Measurements from ENCODE around the gene GAL. TPM values are rescaled to one million over a fixed set of nuclear protein-coding genes. Genes with fewer than 3 reads are reported as not detected.

GAL gene
- total and polyA plus RNA-seq, 2 of the 13 experiments (the other 11 are each of a cell fraction or from before 2014, with no cell fraction given): not detected

- no TSS peak for BruUV-seq (replicated peaks)
- ATAC-seq (no peak), FAIRE-seq (no peak), DNase-seq (ENCODE audit: low spot score) (no peak)
- intact Hi-C loops (cut with micrococcal nuclease; ENCODE audit: unreplicated experiment) (no loop called here), in situ Hi-C loops (cut with HindIII; ENCODE audit: extremely low pct_ligation_motif_present, low pct_unique_long_range_greater_than_20kb) (no loop called here)
- Histone ChIP-seq H3K79me2 (ENCODE audit: insufficient read depth, low read length) (no peaks in the 10 kb centered on the region), H3K9ac (ENCODE audit: insufficient read depth, low read depth, low read length) (no peak overlapping the region), H3K27ac (ENCODE audit: extremely low read length, insufficient read depth, low read length) (no peak overlapping the region), H4K20me1 (ENCODE audit: insufficient read depth, low read length) (no peaks in the 10 kb centered on the region), H2AFZ (ENCODE audit: low read length) (no peak overlapping the region), H3K27me3 (ENCODE audit: control insufficient read depth in 1 of 2, insufficient read depth in 2 of 2, low read length in 2 of 2) (peaks cover 1 to 20% of the 10 kb centered on the region in 2 experiments; a peak in 4 of 5 replicates), H3K36me3 (replicated peaks in 1 of 2; ENCODE audit: control insufficient read depth in 1 of 2, insufficient read depth in 2 of 2, low read length in 2 of 2) (no peaks in the 10 kb centered on the region), H3K4me3 (replicated peaks in 1 of 3; ENCODE audit: insufficient read depth in 1 of 3, low read depth in 2 of 3, low read length in 3 of 3) (no peak overlapping the region), H3K4me1 (ENCODE audit: insufficient read depth, low read length) (no peaks in the 10 kb centered on the region), H3K9me3 (ENCODE audit: low read length) (no peaks in the 10 kb centered on the region), H3K4me2 (ENCODE audit: low read depth, low read length) (no peak overlapping the region)
- ChIA-PET POLR2A (no interaction called here), CTCF (ENCODE audit: low intra/inter-chr PET ratio, low total read pairs) (no interaction called here)
- WGBS (ENCODE audit: low lambda C conversion rate): 30% methylated on average over 10 of the region's 11 CpGs
- TF ChIP-seq ZNF543 (CRISPR knock-in tag; IDR thresholded peaks at IDR 0.05) (no peak), XBP1 (CRISPR knock-in tag; IDR thresholded peaks at IDR 0.05) (no peak), ZC3H4 (CRISPR knock-in tag; IDR thresholded peaks at IDR 0.05; ENCODE audit: borderline replicate concordance) (no peak), SP2 (CRISPR knock-in tag; IDR thresholded peaks at IDR 0.05) (no peak), CCDC6 (CRISPR knock-in tag; IDR thresholded peaks at IDR 0.05) (no peak), KIAA2018 (CRISPR knock-in tag; IDR thresholded peaks at IDR 0.05; ENCODE audit: borderline replicate concordance) (no peak), ZEB1 (IDR thresholded peaks at IDR 0.05; ENCODE audit: insufficient replicate concordance, low read depth) (no peak), ZNF292 (CRISPR knock-in tag; IDR thresholded peaks at IDR 0.05; ENCODE audit: borderline replicate concordance, low read depth) (no peak), CSRNP2 (CRISPR knock-in tag; conservative IDR thresholded peaks at IDR 0.05; ENCODE audit: low read depth) (no peak), KAT7 (CRISPR knock-in tag; IDR thresholded peaks at IDR 0.05; ENCODE audit: borderline replicate concordance) (no peak), NFYB (CRISPR knock-in tag; IDR thresholded peaks at IDR 0.05) (no peak)
- TF ChIP-seq, protein P1, sequence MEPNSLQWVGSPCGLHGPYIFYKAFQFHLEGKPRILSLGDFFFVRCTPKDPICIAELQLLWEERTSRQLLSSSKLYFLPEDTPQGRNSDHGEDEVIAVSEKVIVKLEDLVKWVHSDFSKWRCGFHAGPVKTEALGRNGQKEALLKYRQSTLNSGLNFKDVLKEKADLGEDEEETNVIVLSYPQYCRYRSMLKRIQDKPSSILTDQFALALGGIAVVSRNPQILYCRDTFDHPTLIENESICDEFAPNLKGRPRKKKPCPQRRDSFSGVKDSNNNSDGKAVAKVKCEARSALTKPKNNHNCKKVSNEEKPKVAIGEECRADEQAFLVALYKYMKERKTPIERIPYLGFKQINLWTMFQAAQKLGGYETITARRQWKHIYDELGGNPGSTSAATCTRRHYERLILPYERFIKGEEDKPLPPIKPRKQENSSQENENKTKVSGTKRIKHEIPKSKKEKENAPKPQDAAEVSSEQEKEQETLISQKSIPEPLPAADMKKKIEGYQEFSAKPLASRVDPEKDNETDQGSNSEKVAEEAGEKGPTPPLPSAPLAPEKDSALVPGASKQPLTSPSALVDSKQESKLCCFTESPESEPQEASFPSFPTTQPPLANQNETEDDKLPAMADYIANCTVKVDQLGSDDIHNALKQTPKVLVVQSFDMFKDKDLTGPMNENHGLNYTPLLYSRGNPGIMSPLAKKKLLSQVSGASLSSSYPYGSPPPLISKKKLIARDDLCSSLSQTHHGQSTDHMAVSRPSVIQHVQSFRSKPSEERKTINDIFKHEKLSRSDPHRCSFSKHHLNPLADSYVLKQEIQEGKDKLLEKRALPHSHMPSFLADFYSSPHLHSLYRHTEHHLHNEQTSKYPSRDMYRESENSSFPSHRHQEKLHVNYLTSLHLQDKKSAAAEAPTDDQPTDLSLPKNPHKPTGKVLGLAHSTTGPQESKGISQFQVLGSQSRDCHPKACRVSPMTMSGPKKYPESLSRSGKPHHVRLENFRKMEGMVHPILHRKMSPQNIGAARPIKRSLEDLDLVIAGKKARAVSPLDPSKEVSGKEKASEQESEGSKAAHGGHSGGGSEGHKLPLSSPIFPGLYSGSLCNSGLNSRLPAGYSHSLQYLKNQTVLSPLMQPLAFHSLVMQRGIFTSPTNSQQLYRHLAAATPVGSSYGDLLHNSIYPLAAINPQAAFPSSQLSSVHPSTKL (CRISPR knock-in tag; IDR thresholded peaks at IDR 0.05): no peak
These were observed 10.4 kb upstream of the GAL start for GRCh38 chr11:68673991-68674390.
